ENCODE measurements around the gene ATF5. TPM values are rescaled to one million over a fixed set of nuclear protein-coding genes. Genes with fewer than 3 reads are reported as not detected.
A peak's percentile ranks its signal among the peaks of the same experiment; 100 is the strongest.

Gene ATF5
- total and polyA plus RNA-seq, 2 donors (not counting 1 experiment from before 2014, with no cell fraction given) = 9.0 to 37.6 TPM

GRCh38 chr19:49930483-49931011 is 1.5 kb downstream of the ATF5 start:
- CTCF ChIA-PET = interaction anchor here (1.4 to 2.8 kb wide), 3 partner anchors 13 to 55 kb away, joined by 3 to 15 read pairs (median 3); partner anchors contain the start of genes AKT1S1 and TBC1D17
- Mint-ChIP-seq H3K4me1 (peaks cover 50% of the 10 kb centered on the region), H3K27me3 (no peaks in the 10 kb centered on the region), H3K9me3 (ENCODE audit: insufficient read depth) (no peaks in the 10 kb centered on the region), H3K27ac (peak overlapping the region; percentile 98), H3K4me3 (peak overlapping the region; percentile 100)
- peaks cover 20 to 32% of the 10 kb centered on the region in 2 donors for H3K4me1 ChIP-seq (ENCODE audit: control insufficient read depth in 2 of 2, insufficient read depth in 2 of 2, low read length in 2 of 2)
- DNase-seq (no peak), ATAC-seq (ENCODE audit: low read depth) (no peak)
- intact Hi-C loops (cut with micrococcal nuclease) = loop anchor here (1.0 kb wide), 1 partner anchor 40 kb away; no protein-coding TSS in a partner anchor
- TF ChIP-seq EZH2 (IDR thresholded peaks at IDR 0.05; ENCODE audit: borderline replicate concordance, insufficient read depth, low read depth, low read length, poor library complexity, severe bottlenecking) = no peak
- TF ChIP-seq CTCF (IDR thresholded peaks at IDR 0.05) = no peak
- peaks cover 26% of the 10 kb centered on the region for H4K20me1 ChIP-seq (ENCODE audit: control insufficient read depth, insufficient read depth, low read length, poor library complexity, severe bottlenecking)
- H3K9me3 ChIP-seq (ENCODE audit: control extremely low read depth in 1 of 3, control insufficient read depth in 2 of 3, insufficient read depth in 1 of 3, low read length in 2 of 3) = peaks cover 0 to 3% (median 0%) of the 10 kb centered on the region in 3 donors
- H3K36me3 ChIP-seq (replicated peaks in 1 of 2; ENCODE audit: control extremely low read depth in 1 of 2, control insufficient read depth in 1 of 2, extremely low read depth in 1 of 2, insufficient read depth in 2 of 2, low read length in 1 of 2) = peaks cover under 1 to 14% of the 10 kb centered on the region in 2 experiments
- H3K79me2 ChIP-seq (ENCODE audit: control insufficient read depth, insufficient read depth, low read length) = peaks cover 39% of the 10 kb centered on the region
- no peaks in the 10 kb centered on the region for H3K27me3 ChIP-seq (replicated peaks in 1 of 4; ENCODE audit: control extremely low read depth in 1 of 4, control insufficient read depth in 3 of 4, insufficient read depth in 4 of 4, low read length in 3 of 4)
- POLR2A ChIA-PET = interaction anchor here (0.8 to 3.1 kb wide), 11 partner anchors 12 to 289 kb away, joined by 3 to 28 read pairs (median 5); partner anchors contain the start of genes AKT1S1, FUZ, SCAF1 and TBC1D17
- no peak overlapping the region for H2AFZ ChIP-seq (ENCODE audit: insufficient read depth, low read depth, low read length, poor library complexity, severe bottlenecking)
- 77% methylated on average over 15 of the region's 15 CpGs for WGBS (ENCODE audit: insufficient coverage)
- peak overlapping the region; percentile 94 for H3K4me2 ChIP-seq (replicated peaks; ENCODE audit: low read depth, low read length, poor library complexity, severe bottlenecking)
- H3K27ac ChIP-seq (ENCODE audit: low read length in 2 of 2) = no peak overlapping the region
- peak overlapping the region in 2 of 5 experiments; percentile 52 to 98 for H3K4me3 ChIP-seq (ENCODE audit: control extremely low read depth in 1 of 5, extremely low read depth in 1 of 5, insufficient read depth in 1 of 5, low read depth in 2 of 5, low read length in 4 of 5)
- no peak overlapping the region for H3K9ac ChIP-seq (ENCODE audit: low read length)

Measured in B cell (primary cell).